ENCODE measurements around the gene ZDHHC19.
"Not testable (repeated sequence)": the region's sequence is repeated elsewhere in the genome, so short reads cannot be mapped to it uniquely, and the experiment has no call there.

ZDHHC19 gene

GRCh38 chr3:196193133-196193735 lies 18.0 kb downstream of the ZDHHC19 start:
- H3K4me3 ChIP-seq (ENCODE audit: low read depth, low read length), result no peak overlapping the region
- TF ChIP-seq CTCF (IDR thresholded peaks at IDR 0.05; ENCODE audit: borderline replicate concordance, insufficient read depth, low read depth, low read length), result no peak

- no peak for TF ChIP-seq CTCF (IDR thresholded peaks at IDR 0.05; ENCODE audit: borderline replicate concordance, insufficient read depth, low read depth, low read length)
- no peak overlapping the region for H3K4me3 ChIP-seq (ENCODE audit: low read depth, low read length)
Observed at GRCh38 chr3:196192524-196193051, 18.6 kb downstream of the ZDHHC19 start.

DNA sequence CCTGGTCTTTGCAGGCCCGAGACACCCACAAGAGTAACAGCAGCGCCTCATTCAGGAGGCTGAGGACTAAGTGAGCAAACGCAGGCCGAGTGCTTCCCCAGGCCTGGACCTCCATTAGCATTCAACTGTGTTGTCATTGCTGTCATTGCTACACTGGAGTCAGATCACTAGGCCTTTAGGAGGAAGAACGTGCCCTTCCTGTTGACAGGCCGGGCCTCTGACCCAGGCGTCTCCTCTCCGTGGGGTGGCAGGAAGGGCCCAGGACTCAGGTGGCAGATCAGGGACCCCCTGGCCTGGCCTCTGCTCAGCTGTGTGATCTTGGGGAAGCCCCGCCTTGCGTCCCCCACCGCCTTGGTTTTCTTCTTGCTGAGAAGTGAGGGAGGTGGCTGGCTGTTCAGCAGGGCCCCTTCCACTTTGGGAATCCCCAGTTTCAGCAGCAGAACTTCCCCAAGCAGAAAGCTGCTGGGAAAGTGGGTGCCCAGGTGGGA lies 19.1 kb downstream of the ZDHHC19 start:
- no peak for TF ChIP-seq CTCF (IDR thresholded peaks at IDR 0.05; ENCODE audit: borderline replicate concordance, insufficient read depth, low read depth, low read length)
- no peak overlapping the region for H3K4me3 ChIP-seq (ENCODE audit: low read depth, low read length)

DNA sequence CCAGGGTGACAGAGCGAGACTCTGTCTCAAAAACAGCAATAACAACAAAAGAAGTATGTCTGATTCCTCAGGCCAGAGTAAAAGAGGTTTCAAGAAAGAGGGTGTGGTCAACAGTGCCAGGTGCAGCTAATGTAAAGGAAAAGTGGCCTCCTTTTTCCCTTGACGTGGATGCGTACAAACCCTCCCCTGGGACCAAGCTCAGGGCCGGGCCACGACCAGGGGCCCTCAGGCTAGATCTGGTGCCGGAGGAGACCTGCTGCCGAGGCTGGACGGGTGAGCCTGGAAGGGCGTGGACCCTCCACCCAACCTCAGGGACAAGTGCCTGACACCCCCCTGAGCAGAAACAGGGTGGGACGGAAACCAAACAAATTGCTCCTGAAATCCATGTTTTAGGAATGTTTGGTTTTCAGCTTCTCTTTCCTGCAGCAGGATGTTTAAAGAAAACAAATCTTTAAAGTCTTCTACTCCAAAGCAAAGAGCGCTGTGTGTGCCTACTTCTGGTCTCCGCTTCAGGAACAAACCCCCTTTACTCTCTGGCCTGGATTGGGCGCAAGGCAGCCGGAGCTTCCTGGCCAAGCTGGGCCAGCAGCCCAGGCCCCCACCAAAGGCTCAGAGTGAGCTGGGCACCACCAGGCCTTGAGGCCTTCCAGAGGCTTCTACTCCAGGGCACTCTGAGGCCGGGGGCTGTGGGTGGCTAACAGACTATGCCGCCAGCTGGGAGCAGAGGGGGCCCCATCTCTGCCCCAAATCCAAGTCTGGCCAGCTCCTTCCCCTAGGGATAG lies 21.4 kb downstream of the ZDHHC19 start:
- no peak overlapping the region for H3K4me3 ChIP-seq (ENCODE audit: low read depth, low read length)
- TF ChIP-seq CTCF (IDR thresholded peaks at IDR 0.05; ENCODE audit: borderline replicate concordance, insufficient read depth, low read depth, low read length), result no peak

- peak overlapping the region; percentile 41 for H3K4me3 ChIP-seq (ENCODE audit: low read depth, low read length)
- no peak for TF ChIP-seq CTCF (IDR thresholded peaks at IDR 0.05; ENCODE audit: borderline replicate concordance, insufficient read depth, low read depth, low read length)
Observed at GRCh38 chr3:196186651-196187573, 24.3 kb downstream of the ZDHHC19 start.

DNA sequence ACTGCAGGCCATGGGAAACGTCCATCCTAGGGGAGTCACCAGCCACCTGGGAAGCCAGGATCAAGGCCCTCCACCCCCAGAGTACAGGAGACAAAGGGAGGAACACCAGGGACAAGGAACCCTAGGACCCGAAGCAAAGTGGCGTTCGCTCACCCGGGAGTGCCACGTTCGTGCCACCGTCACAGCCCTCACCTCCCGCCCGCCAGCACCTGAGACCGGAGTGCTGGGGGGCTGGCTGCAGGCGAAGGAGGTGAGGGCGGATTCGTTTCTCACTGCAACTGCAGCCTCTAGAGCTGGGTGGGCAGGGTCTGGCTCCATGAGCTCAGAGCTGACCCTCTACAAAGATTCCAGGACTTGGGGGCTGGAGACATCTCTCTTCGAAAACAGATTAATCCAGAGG lies 26.3 kb downstream of the ZDHHC19 start:
- H3K4me3 ChIP-seq (ENCODE audit: low read depth, low read length), result no peak overlapping the region
- no peak for TF ChIP-seq CTCF (IDR thresholded peaks at IDR 0.05; ENCODE audit: borderline replicate concordance, insufficient read depth, low read depth, low read length)

DNA sequence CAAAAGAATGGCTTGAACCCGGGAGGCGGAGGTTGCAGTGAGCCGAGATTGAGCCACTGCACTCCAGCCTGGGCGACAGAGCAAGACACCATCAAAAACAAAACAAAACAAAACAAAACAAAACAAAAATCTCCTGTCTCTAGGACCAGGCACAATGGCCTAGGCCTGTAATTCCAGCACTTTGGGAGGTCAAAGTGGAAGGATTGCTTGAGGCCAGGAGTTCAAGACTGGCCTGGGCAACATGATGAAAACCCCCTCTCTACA lies 27.1 kb downstream of the ZDHHC19 start:
- not testable (repeated sequence) for H3K4me3 ChIP-seq (ENCODE audit: low read depth, low read length)
